ENCODE results near the gene RNASE9. TPM values are rescaled to one million over a fixed set of nuclear protein-coding genes. Genes with fewer than 3 reads are reported as not detected.

RNASE9 gene
- total RNA-seq, 1 donor from 2014 or later: not detected

GRCh38 chr14:20524027-20524426 is 36.8 kb downstream of the RNASE9 start:
- H3K9me3 Mint-ChIP-seq (ENCODE audit: unreplicated experiment): peaks cover 2% of the 10 kb centered on the region
- H3K36me3 Mint-ChIP-seq (ENCODE audit: unreplicated experiment): no peaks in the 10 kb centered on the region
- no peak overlapping the region for H3K27ac Mint-ChIP-seq (ENCODE audit: unreplicated experiment)
- no peaks in the 10 kb centered on the region for H3K4me1 Mint-ChIP-seq (ENCODE audit: low read depth, unreplicated experiment)
- no peak for DNase-seq
- no peaks in the 10 kb centered on the region for H3K27me3 Mint-ChIP-seq (ENCODE audit: unreplicated experiment)
- no peak for TF ChIP-seq CTCF (IDR thresholded peaks at IDR 0.05; ENCODE audit: partially characterized antibody, unreplicated experiment)
- H3K4me3 Mint-ChIP-seq (ENCODE audit: unreplicated experiment): no peak overlapping the region

DNA sequence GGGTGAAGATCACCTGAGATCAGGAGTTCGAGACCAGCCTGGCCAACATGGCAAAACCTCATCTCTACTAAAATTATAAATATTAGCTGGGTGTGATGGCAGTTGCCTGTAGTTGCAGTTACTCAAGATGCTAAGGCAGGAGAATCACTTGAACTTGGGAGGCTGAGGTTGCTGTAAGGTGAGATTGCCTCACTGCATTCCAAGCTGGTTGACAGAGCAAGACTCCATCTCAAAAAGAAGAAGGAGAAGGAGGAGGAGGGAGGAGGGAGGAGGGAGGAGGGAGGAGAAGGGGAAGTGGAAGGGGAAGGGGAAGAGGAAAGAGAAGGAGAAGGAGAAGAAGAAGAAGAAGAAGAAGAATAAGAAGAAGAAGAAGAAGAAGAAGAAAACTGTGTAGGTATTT is 38.5 kb downstream of the RNASE9 start:
- H3K27me3 Mint-ChIP-seq (ENCODE audit: unreplicated experiment): no peaks in the 10 kb centered on the region

DNA sequence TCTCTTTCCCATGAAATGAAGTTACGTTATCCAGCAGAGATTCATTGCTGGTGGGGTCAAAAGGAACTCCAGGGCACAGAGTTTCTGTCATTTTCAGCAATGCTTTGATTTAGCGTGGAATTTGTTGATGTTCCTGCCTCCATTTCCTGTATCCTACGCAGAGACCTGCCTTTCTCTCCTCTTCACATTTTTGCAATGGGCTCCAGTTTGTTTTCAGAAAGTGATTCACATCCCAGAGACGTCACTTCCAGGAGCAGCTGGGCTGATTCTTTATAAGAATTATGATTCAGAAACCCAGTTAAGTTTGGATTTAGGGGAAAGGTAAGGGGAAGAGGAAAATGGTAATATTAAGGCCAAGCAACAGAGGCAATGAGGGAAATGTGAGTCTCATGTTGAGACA is 43.9 kb downstream of the RNASE9 start:
- H3K27ac Mint-ChIP-seq (ENCODE audit: unreplicated experiment): no peak overlapping the region
- DNase-seq: no peak
- no peaks in the 10 kb centered on the region for H3K36me3 Mint-ChIP-seq (ENCODE audit: unreplicated experiment)
- H3K4me1 Mint-ChIP-seq (ENCODE audit: low read depth, unreplicated experiment): no peaks in the 10 kb centered on the region
- H3K9me3 Mint-ChIP-seq (ENCODE audit: unreplicated experiment): no peaks in the 10 kb centered on the region
- no peak overlapping the region for H3K4me3 Mint-ChIP-seq (ENCODE audit: unreplicated experiment)
- no peaks in the 10 kb centered on the region for H3K27me3 Mint-ChIP-seq (ENCODE audit: unreplicated experiment)
- TF ChIP-seq CTCF (IDR thresholded peaks at IDR 0.05; ENCODE audit: partially characterized antibody, unreplicated experiment): no peak

More for the DNA sequence above, 38.5 kb downstream of the RNASE9 start:
- Mint-ChIP-seq H3K4me1 (ENCODE audit: low read depth, unreplicated experiment) (no peaks in the 10 kb centered on the region), H3K4me3 (ENCODE audit: unreplicated experiment) (no peak overlapping the region), H3K9me3 (ENCODE audit: unreplicated experiment) (no peaks in the 10 kb centered on the region), H3K36me3 (ENCODE audit: unreplicated experiment) (no peaks in the 10 kb centered on the region), H3K27ac (ENCODE audit: unreplicated experiment) (no peak overlapping the region)
- no peak for DNase-seq
- TF ChIP-seq CTCF (IDR thresholded peaks at IDR 0.05; ENCODE audit: partially characterized antibody, unreplicated experiment): no peak

- no peak for TF ChIP-seq CTCF (IDR thresholded peaks at IDR 0.05; ENCODE audit: partially characterized antibody, unreplicated experiment)
- Mint-ChIP-seq H3K9me3 (ENCODE audit: unreplicated experiment) (no peaks in the 10 kb centered on the region), H3K4me3 (ENCODE audit: unreplicated experiment) (no peak overlapping the region), H3K4me1 (ENCODE audit: low read depth, unreplicated experiment) (no peaks in the 10 kb centered on the region), H3K27me3 (ENCODE audit: unreplicated experiment) (no peaks in the 10 kb centered on the region), H3K27ac (ENCODE audit: unreplicated experiment) (no peak overlapping the region), H3K36me3 (ENCODE audit: unreplicated experiment) (no peaks in the 10 kb centered on the region)
- no peak for DNase-seq
These were observed 45.0 kb downstream of the RNASE9 start for GRCh38 chr14:20515846-20516245.

GRCh38 chr14:20512177-20512905 is 48.5 kb downstream of the RNASE9 start:
- Mint-ChIP-seq H3K4me3 (ENCODE audit: unreplicated experiment) (no peak overlapping the region), H3K27me3 (ENCODE audit: unreplicated experiment) (no peaks in the 10 kb centered on the region), H3K36me3 (ENCODE audit: unreplicated experiment) (no peaks in the 10 kb centered on the region), H3K27ac (ENCODE audit: unreplicated experiment) (no peak overlapping the region), H3K9me3 (ENCODE audit: unreplicated experiment) (peaks cover 2% of the 10 kb centered on the region), H3K4me1 (ENCODE audit: low read depth, unreplicated experiment) (peaks cover 4% of the 10 kb centered on the region)
- TF ChIP-seq CTCF (IDR thresholded peaks at IDR 0.05; ENCODE audit: partially characterized antibody, unreplicated experiment): no peak
- DNase-seq: no peak

All from glutamatergic neuron (in vitro differentiated cells).